ENCODE data around the gene TRIM63. TPM values are rescaled to one million over a fixed set of nuclear protein-coding genes. Genes with fewer than 3 reads are reported as not detected.
A peak's percentile ranks its signal among the peaks of the same experiment; 100 is the strongest.

TRIM63 gene
- total and polyA plus RNA-seq, 11 donors, result 136 to 598 (median 204) TPM

DNA sequence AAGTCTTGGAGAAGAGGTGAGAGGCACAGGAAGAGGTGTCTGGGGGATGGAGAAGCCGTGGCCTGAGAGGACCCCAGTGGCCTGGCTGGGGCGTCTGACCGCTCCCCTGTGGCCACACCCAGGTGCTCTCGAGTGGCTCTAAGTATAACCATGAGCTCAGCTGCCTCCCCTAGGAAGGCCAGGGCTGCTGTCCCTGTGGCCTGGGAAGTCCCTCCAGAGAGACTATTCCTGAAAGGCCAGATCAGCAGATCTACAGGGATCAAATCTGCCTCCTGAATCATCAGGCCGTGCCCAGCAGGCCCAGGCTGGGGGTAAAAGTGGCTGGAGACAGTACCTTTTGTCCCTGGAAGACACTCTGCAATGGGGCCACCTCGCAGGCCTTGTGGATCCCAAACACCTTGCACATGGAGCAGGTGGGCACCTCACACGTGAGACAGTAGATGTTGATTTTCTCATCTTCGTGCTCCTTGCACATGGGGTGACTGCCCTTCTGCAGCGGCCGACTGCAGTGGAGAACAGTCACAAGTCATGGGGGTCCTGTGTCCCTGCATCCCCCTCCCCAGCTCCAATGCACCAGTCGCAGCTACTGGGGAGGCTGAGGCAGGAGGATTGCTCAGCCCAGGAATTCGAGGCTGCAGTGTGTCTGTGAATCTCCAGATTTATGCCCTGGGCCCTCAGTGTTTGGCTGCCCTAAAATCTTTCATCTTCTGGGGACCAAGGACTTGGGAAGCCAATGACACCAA, 6.4 kb downstream of the TRIM63 start:
- H3K4me1 ChIP-seq, result peaks cover 0 to 45% (median 11%) of the 10 kb centered on the region in 12 donors
- H3K9me3 ChIP-seq, result no peaks in the 10 kb centered on the region
- ATAC-seq (peak; percentile 24 to 73 (median 60)), DNase-seq (peak in 3 of 5 donors; percentile 39 to 66 (median 61))
- H3K27me3 ChIP-seq, result peaks cover 0 to 12% (median 0%) of the 10 kb centered on the region in 9 donors
- peaks cover 0 to 94% (median 44%) of the 10 kb centered on the region in 9 donors for H3K36me3 ChIP-seq
- peak overlapping the region in 5 of 12 donors; percentile 1 to 91 (median 26) for H3K4me3 ChIP-seq
- H3K27ac ChIP-seq, result peak overlapping the region in 11 of 12 donors; percentile 31 to 100 (median 62)
- intact Hi-C loops (cut with DNase I), result no loop called here
- 45 to 55% (median 51%) methylated on average over 7 to 12 of the region's 12 CpGs for WGBS, 4 donors
- peak in 1 of 2 donors; percentile 9 for TF ChIP-seq POLR2A (IDR thresholded peaks at IDR 0.05)
- no peak for TF ChIP-seq CTCF (IDR thresholded peaks at IDR 0.05)

- peaks cover 0 to 51% (median 11%) of the 10 kb centered on the region in 12 donors for H3K4me1 ChIP-seq
- intact Hi-C loops (cut with DNase I), result loop anchor here in 1 of 10 donors (5.0 kb wide), 1 partner anchor 32 kb away; no protein-coding TSS in a partner anchor
These were observed 7.5 kb downstream of the TRIM63 start for GRCh38 chr1:26059906-26060305.

GRCh38 chr1:26058052-26058595, 9.3 kb downstream of the TRIM63 start:
- Histone ChIP-seq H3K4me1 (peaks cover 0 to 67% (median 13%) of the 10 kb centered on the region in 12 donors), H3K36me3 (peaks cover 0 to 97% (median 60%) of the 10 kb centered on the region in 9 donors), H3K9me3 (no peaks in the 10 kb centered on the region), H3K4me3 (no peak overlapping the region), H3K27ac (peak overlapping the region in 3 of 12 donors; percentile 1 to 30 (median 17)), H3K27me3 (peaks cover 0 to 23% (median 0%) of the 10 kb centered on the region in 9 donors)
- WGBS, 4 donors, result 72 to 81% (median 74%) methylated on average over 5 of the region's 5 CpGs
- intact Hi-C loops (cut with DNase I), result loop anchor here in 1 of 10 donors (5.0 kb wide), 1 partner anchor 34 kb away; no protein-coding TSS in a partner anchor
- ATAC-seq (no peak), DNase-seq (no peak)
- TF ChIP-seq CTCF (IDR thresholded peaks at IDR 0.05), result no peak
- TF ChIP-seq POLR2A (IDR thresholded peaks at IDR 0.05), result no peak

More at GRCh38 chr1:26059906-26060305, 7.5 kb downstream of the TRIM63 start:
- DNase-seq, result no peak
- Histone ChIP-seq H3K4me3 (peak overlapping the region in 1 of 12 donors; percentile 62), H3K27ac (peak overlapping the region in 7 of 12 donors; percentile 55 to 100 (median 79)), H3K36me3 (peaks cover 0 to 96% (median 45%) of the 10 kb centered on the region in 9 donors), H3K27me3 (peaks cover 0 to 17% (median 0%) of the 10 kb centered on the region in 9 donors), H3K9me3 (no peaks in the 10 kb centered on the region)
- no peak for TF ChIP-seq CTCF (IDR thresholded peaks at IDR 0.05)
- no peak for TF ChIP-seq POLR2A (IDR thresholded peaks at IDR 0.05)
- WGBS, 4 donors, result 40 to 66% (median 53%) methylated on average over 7 of the region's 7 CpGs
- ATAC-seq, result no peak

DNA sequence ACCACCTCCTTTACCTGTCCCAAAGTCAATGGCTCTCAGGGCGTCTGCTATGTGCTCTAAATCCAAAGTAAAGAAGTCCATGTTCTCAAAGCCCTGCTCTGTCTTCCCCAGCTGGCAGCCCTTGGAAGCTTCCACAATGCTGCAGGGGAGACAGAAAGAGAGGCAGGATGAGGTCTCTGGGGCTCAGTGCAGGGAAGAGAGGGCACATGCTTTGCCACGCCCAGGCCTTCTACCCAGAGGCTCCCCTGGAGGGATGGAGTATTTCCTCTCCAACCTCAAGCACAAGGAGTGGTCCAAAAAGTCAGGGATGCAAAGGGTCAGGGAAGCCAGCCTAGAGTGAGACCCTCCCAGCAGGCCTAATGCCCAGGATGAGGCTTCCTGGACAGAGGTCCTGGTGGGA, 10.2 kb downstream of the TRIM63 start:
- peaks cover 0 to 27% (median 0%) of the 10 kb centered on the region in 9 donors for H3K27me3 ChIP-seq
- TF ChIP-seq CTCF (IDR thresholded peaks at IDR 0.05) (no peak), POLR2A (IDR thresholded peaks at IDR 0.05) (no peak)

More for the DNA sequence above, 10.2 kb downstream of the TRIM63 start:
- Histone ChIP-seq H3K36me3 (peaks cover 0 to 100% (median 62%) of the 10 kb centered on the region in 9 donors), H3K9me3 (no peaks in the 10 kb centered on the region), H3K4me3 (no peak overlapping the region), H3K4me1 (peaks cover 0 to 70% (median 13%) of the 10 kb centered on the region in 12 donors), H3K27ac (peak overlapping the region in 2 of 12 donors; percentile 23 to 29)
- ATAC-seq (no peak), DNase-seq (no peak)
- intact Hi-C loops (cut with DNase I), result loop anchor here in 1 of 10 donors (5.0 kb wide), 1 partner anchor 35 kb away; no protein-coding TSS in a partner anchor
- WGBS, 4 donors, result 60 to 75% (median 73%) methylated on average over 2 of the region's 2 CpGs

Measured in heart left ventricle (tissue), 16 donors.